ENCODE measurements around the gene PREP. TPM values are rescaled to one million over a fixed set of nuclear protein-coding genes. Genes with fewer than 3 reads are reported as not detected.
"Not testable (repeated sequence)": the region's sequence is repeated elsewhere in the genome, so short reads cannot be mapped to it uniquely, and the experiment has no call there.

Gene PREP
- total RNA-seq, 1 donor from 2014 or later, result 31.6 TPM

DNA sequence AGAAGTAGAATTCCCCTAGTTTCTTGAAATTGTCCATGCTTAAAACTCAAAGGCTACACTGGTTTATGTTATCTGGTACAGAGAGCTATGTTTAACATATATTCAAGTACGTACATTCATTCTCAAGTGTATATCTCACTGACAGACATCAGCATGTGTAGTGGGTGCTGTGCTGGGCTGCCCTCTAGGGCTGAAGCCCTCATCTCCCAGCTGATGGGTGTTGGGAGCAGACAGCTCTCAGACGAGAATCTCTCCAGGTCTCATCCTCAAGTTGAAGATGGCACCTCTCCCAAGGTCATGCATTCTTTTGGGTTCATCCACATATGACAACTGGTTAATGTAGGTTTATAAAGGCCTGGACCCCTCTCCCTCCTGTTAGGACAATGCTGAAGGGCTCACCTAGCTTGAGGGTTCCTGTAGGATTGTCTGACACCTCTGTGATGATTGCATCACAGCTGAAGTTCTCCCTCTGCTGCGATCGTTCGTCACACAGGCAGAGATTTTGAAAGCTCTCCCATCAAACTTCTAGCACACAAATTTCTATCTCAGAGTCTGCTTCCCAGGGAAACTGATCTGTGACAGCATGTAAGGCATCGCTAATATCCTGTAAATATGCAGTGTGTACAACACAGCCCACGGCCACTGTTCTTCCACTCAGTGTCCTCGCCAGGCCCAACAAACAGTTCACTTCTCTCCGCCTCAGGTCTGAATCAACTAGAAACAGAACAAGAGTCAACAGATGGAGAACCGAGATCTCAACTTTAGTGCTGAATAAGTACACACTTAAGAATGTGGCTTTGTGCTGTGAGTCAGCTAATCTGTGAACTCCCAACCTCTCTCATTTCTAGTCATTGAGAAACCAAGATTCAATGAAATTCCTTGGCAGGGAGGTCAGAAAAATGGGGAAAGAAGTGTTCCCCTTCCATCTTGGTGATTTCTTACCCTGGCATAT, 43.2 kb downstream of the PREP start:
- DNase-seq, result no peak
- ATAC-seq, result peak; percentile 68
- intact Hi-C loops (cut with micrococcal nuclease), result no loop called here

DNA sequence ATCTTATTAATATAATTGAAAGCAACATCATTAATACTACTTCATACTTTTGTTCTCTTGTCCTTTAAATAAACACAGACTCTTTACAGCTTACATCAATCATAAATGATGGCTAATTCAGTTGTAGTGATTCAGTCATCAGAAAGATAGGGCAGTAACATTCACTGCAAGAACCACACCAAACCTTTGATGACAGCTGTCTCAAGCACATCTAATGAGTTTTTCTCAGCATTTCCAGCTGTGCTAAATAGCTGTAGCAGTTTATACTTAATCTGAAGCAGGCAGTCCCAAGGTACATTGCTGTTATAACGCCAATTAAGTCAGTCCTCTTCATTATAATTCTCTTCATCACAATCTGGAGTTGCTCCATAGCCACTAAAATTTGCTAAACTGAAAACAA, 45.7 kb downstream of the PREP start:
- intact Hi-C loops (cut with micrococcal nuclease), result no loop called here
- peak; percentile 64 for ATAC-seq
- no peak for DNase-seq

DNA sequence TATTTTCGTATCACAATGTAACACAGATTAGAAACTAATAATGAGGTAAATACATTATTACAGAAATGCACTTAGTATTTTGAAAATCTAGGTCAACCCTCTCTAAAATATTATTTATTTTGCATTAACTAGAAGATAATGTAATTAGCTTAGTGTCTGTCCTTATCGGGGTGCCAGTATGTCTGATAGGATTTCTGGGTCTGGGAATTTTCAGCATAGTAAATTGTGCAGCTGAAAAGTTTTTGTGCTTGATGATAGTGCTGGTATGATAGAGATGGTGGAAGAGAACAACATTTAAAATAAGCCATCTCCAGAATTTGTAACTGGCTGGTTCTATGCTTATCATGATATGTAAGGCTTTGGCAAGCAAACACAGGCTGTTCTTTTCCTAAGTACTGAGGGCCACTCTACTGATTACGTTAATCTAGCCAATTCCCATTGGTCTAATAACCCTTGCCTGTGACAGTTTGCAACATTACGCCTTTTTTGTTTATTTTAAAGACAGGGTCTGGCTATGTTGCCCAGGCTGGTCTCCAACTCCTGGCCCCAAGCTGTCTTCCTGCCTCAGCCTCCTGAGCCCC, 50.8 kb downstream of the PREP start:
- DNase-seq (no peak), ATAC-seq (peak; percentile 64)
- intact Hi-C loops (cut with micrococcal nuclease), result no loop called here

DNA sequence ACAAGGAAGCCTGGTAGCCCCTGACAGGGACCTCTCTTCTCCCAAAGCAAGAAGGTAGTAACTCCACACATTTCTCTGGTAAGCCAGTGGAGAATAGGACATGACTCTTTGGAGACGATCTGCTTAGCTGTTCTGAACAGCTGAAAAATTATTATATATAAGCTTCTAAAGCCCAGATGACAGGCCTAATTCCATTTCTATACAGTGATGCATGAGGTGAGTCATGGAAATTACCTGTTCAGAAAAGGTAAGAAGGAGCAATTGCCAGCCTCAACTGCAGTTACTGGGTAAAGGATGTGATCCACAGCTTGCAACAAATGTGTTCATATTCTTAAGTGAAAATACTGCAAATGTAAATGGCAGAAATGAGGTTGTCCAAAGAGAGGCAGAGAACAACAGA, 54.0 kb downstream of the PREP start:
- no peak for ATAC-seq
- intact Hi-C loops (cut with micrococcal nuclease), result no loop called here

DNA sequence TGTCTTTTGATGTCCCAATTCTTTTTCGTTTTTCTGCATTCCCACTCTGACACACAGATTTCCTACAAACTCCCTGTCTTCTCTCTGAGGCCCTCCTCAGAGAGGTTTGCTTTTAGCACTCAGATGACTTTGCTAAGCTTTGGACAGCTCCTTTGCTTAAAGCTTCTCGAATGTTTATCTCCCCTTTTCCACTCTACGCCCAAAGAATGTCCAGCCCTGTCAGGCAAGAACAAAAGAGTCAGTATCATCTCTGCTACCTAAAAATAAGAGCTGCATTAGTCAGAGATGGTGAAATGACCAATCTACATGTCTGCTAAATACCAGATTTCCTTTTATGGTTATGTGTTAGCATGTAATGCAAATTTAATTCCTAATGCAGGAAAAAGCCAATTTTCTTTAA, 56.8 kb downstream of the PREP start:
- DNase-seq (no peak), ATAC-seq (peak; percentile 86)
- intact Hi-C loops (cut with micrococcal nuclease), result no loop called here

More for the DNA sequence above, 54.0 kb downstream of the PREP start:
- no peak for DNase-seq

DNA sequence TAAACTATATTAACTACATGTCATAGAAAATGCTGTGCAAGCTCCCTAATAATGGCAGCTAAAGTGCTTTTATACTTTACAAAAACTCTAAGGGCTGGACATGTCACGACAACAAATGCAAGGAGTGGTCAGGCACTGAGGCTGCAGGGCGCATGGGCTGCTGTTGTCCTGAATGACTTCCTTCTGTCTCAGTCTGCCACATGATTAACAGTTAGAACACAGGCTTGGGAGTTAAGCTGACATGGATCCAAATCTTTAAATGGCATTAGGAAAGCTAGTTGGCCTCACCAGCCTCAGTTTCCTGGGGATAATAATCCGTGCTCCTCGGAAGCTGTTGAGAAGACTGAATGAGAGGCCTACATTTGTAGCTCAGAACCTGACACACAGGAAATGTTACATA, 57.4 kb downstream of the PREP start:
- ATAC-seq (peak; percentile 86), DNase-seq (no peak)
- intact Hi-C loops (cut with micrococcal nuclease), result no loop called here

DNA sequence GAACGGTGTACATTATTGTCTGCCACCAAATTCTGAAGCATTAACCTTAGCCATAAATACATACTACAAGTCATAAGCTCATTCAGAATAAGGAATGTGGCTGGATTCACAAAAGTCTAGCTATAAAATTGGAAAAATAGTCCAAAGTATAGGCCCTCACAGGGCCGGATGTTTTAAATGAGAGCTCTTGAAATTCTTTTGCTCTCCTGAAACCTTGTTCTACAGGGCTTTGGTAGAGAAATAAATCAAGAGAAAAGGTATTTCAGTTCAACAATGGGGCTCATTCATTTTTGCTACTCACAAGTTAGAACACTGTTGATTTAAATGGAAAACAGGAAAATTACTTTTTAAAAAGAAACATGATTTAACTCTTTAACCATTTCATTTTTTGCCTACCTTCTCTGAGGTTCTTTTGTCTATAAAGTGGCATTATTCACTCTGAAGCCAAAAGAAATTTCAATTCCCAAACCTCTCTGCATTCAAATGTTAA, 58.0 kb downstream of the PREP start:
- ATAC-seq (no peak), DNase-seq (no peak)
- intact Hi-C loops (cut with micrococcal nuclease), result no loop called here

DNA sequence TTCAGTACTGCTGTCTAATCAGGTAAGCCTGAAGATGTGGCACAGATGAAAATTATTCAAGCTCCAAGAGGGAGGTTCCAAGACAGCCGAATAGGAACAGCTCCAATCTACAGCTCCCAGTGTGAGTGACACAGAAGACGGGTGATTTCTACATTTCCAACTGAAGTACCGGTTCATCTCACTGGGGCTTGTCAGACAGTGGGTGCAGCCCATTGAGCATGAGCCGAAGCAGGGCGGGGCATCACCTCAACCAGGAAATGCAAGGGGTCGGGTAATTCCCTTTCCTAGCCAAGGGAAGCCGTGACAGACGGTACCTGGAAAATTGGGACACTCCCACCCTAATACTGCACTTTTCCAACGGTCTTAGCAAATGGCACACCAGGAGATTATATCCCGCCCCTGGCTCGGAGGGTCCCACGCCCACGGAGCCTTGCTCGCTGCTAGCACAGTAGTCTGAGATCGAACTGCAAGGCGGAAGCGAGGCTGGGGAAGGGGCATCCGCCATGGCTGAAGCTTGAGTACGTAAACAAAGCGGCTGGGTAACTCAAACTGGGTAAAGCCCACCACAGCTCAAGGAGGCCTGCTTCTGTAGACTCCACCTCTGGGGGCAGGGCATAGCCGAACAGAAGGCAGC, 64.4 kb downstream of the PREP start:
- intact Hi-C loops (cut with micrococcal nuclease); ATAC-seq; DNase-seq: not testable (repeated sequence)

DNA sequence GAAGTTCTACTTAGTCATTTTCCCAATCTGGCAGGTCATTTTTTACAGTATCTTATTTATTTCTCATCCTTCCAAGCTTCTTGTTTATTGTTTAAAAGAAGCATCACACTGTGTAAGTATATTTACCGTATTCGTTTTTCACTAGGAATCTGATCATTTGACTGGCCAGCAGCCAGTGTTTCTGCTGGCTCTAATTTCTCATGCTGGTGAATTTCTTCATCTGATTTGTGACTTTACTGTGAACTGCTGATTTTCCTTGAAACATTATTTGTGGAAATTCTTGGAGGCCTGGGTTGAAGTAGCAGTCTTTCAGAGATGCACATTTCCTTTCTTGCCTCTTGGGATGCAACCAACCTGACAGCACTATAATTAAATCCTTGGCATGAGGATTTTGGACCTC, 65.9 kb downstream of the PREP start:
- ATAC-seq (no peak), DNase-seq (no peak)
- intact Hi-C loops (cut with micrococcal nuclease), result no loop called here

DNA sequence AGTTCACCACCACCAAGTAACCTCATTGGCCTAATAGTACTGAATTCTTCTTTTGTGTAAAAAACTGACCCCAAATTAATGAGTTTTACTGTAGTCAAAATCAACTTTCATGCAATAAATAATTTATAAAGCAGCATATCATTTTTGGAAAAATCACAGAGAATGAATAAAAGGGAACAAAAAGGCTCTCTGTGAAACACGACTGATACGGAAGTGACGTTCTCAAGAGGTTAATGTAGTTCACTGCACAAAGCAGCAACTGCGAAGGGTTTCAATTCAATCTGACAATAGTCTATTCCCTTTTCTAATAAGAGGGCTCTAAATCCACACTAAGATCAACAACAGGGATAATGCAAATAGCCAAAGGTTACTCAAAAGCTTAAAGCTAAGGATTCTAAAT, 70.3 kb downstream of the PREP start:
- ATAC-seq, result no peak

DNA sequence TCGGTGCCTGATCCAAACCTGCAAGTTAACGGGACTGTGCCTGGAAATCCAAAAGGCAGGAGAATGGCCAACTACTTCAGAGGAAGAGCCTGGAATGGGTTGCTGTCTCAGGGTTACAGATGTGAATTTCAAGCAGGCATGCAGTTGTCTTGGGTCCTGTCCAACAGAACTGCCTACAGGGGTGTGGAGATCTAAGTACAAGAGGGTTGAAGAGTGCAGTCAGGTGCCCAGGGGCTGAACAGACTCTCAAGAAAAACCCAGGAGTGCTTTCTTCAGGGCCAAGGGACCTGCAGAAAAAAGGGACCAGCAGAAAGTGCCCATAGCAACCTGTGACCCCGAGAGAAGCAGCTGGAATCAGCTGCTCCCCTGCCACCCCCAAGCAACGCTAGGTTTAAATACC, 71.0 kb downstream of the PREP start:
- no peak for ATAC-seq
- DNase-seq, result no peak
- intact Hi-C loops (cut with micrococcal nuclease), result no loop called here

More for the DNA sequence above, 70.3 kb downstream of the PREP start:
- intact Hi-C loops (cut with micrococcal nuclease), result no loop called here
- DNase-seq, result no peak

DNA sequence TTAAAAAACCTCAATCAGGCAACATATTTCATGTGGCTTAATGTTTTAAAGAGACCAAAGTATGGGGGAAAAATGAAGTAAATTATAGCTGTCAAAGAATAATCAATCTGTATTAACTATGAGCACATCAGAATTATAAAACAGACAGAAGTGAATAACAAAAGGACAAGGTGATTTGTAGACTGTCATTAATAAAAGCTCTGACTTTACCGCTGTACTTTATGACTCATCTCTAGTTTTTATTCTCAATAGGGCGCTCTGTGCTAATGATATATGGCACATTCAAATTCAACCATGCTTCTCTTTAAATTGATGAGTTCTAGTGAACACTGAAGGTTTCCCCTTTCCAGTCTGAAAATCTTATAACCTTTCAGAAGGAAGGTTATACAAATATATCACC, 72.0 kb downstream of the PREP start:
- DNase-seq, result no peak
- no peak for ATAC-seq
- intact Hi-C loops (cut with micrococcal nuclease), result no loop called here

DNA sequence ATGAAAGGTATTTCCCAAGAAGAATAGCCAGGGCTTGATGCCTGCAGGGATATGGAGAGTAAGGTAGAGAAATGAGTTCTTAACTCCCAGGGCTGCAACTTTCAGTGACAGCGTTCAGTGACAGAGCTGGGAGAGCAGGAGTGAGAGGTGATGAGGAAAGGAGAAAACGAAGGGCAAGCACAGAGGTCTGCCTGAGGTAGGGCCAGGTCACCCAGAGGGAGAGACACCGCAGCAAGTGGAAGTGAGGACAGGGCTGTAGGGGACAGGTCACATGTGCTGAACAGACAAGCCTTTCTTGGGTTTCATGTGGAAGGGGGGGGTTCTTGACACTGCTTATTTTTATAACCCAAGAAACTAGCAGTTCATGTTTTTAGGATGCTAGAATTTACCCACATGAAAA, 72.5 kb downstream of the PREP start:
- ATAC-seq (peak; percentile 71), DNase-seq (no peak)
- intact Hi-C loops (cut with micrococcal nuclease), result no loop called here

DNA sequence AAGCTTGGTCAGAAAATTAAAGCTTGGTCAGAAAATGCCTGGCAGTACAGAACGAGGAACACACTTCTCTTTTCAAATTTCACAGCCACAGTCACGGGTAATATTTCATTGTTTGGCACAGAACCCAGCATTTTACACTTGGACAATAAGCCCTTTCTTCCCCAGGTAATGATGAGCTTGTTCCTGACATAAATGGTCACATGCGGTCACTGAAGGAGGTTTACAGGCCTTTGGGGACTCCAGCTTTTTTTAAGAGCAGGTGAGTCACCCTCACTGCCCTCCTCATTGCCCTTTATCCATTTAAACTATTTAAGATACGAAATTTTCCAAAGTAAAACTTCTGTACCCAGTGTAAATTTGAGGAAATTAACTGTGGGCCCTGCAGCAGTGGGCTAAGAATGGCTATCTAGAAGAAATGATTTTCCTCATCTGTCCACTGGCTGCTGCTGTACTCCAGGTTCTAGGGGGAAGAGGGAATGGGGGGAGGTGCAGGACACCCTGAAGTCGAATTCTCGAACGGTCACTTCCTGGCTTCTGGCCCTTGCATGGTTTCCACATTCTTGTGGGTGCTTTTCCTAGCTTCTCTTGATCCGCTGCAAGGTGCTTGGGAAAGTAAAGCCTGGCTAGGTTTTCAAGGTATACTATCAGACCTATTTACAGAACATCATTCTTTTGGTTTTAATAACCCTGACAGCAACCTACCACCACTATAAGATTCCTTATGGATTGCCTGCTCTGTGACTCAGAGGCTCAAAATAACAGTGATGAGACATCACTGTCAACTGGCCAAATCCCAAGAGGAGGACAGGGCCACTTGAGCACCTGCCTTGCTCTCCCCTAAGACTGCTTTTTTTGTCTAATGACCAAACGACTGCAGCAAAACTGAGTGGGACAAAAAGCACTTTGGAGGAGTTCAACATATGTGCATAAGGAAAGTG, 75.8 kb downstream of the PREP start:
- intact Hi-C loops (cut with micrococcal nuclease), result no loop called here
- ATAC-seq, result peak; percentile 80
- no peak for DNase-seq

DNA sequence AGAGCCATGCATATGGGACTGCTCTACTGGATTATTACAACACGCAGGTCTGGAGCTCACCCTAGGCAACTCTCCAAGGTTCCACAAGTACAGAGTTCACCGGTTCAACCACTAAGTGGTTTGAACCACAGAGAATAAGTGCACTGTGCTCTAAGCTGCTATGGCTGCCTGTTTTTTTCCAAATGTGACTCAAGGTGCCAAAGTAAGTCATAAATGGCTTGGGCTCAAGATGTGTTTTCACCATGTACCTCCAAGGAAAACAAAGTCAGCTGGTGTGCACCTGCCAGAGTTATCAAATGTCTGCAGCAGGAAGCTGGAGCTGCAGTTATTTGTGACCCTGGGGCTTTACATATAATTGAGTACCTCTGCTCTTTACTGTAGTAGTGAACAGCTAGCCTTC, 76.7 kb downstream of the PREP start:
- intact Hi-C loops (cut with micrococcal nuclease), result no loop called here
- no peak for DNase-seq
- ATAC-seq, result peak; percentile 68

DNA sequence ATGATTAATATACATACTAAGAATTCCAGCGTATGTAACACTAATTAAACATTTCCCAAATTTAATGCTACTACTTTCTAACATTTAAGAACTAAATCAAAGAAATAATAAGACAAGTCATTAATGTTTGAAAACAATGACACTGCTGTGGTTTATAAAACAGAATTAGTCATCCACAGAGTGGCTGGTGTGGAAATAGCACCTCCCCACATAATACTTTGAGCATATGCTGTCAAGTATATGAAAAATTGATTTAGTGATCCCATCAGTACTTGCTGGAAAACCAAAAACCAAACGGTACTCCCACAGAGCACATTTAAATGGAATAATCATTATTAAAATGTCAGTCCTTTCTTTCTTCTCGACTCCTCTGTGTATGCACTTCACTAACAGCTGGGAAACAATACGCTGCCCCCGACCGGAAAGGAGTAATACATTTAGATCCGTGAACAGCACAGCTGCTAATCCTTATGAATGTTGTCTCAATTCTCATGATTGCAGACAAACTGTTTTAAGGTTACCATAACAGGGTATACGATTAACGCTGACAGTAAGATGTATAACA, 78.4 kb downstream of the PREP start:
- intact Hi-C loops (cut with micrococcal nuclease), result no loop called here
- no peak for ATAC-seq
- DNase-seq, result no peak

DNA sequence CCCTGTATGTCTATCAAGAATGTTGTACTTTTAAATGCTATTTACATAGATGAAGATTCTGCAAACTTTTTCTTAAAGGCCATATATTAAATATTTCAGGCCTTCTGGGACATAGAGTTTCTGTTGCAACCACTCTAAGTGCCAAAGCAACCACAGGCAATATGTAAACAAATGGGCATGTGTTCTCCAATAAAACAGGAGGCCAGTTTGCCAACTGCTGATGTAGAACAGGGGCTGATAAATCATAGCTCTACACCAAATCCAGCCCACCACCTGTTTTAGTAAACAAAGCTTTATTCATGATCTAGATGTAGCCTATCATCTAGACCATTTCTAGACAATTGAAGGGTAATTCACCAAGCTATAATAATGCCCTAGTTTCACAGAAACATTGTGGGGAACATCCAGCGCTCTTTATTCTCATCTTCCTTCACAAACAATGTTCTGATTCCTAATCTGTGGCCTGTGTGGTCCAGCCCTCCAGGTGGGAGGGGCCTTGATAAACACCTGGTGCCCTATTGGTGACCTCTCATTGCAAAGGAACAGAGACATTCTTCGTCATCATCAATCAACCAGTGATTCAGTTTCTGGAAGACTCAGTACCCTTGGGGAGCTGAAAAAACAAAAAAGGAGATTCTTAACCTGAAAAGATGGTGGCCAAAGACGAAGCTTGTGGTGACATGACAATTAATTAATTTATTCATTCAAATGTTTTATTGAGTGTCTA, 80.2 kb downstream of the PREP start:
- no peak for DNase-seq
- intact Hi-C loops (cut with micrococcal nuclease), result no loop called here
- no peak for ATAC-seq

DNA sequence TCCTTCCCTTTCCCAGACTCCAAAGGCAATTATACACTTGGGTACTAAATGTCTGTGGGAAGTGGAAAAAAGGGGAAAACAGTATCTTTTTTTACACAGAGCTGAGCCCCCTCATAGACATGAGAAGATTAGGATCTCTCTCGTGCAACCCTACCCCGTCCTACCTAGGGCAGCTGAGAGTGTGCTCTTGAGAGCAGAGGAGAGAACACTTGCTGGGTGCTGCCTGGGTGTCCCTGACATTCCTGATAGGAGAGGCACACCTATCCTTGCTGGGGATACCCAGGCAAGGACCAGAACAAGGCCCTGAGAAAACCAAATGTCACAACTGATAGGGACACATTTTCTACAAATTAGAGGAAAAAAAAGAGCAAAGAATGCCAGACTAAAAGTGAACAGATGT, 81.2 kb downstream of the PREP start:
- ATAC-seq (peak; percentile 29), DNase-seq (no peak)
- intact Hi-C loops (cut with micrococcal nuclease), result no loop called here
